22Rv1 (cell line): ENCODE data around the gene TOR4A.

Source experiments
- CTCF ChIP-seq: fragments of 450-650 bp; IDR thresholded peaks from 2 replicates; pipeline ENCODE4 v1.5.1; 2017; ENCODE audit warnings: mild to moderate bottlenecking
- ZFX ChIP-seq: fragments of 450-650 bp; IDR thresholded peaks from 2 replicates; pipeline ENCODE4 v1.6.1; 2017; ENCODE audit warnings: antibody characterized with exemption, borderline replicate concordance

- TF ChIP-seq CTCF (peak; percentile 93), ZFX (no peak)
These were observed 17.8 kb downstream of the TOR4A start for GRCh38 chr9:137295238-137295811.
